Stomach (tissue), 9 donors: Measurements from ENCODE around the gene CD28. TPM values are rescaled to one million over a fixed set of nuclear protein-coding genes. Genes with fewer than 3 reads are reported as not detected.

Source experiments
- DNase-seq, 2 donors: peaks; one replicate each; pipeline versions ENCODE4 v3.0.0 to v3.0.0-alpha.2; 2013 to 2019
- H3K27ac ChIP-seq, 5 donors: fragments of 200-600 bp in 4 of 5; sonication (generic) in 4 of 5; one replicate each; pipeline ENCODE4 v1.5.1; 2013 to 2019; ENCODE audit warnings: mild to moderate bottlenecking in 1 of 5, moderate library complexity in 1 of 5
- H3K27me3 ChIP-seq, 3 donors: fragments of 200-600 bp; sonication (generic); one replicate each; pipeline ENCODE4 v1.5.1; 2017 to 2019; ENCODE audit warnings: mixed run types in 1 of 3
- H3K36me3 ChIP-seq, 4 donors: fragments of 200-600 bp; sonication (generic); 1 replicate in 3 of 4; 2 replicates in 1 of 4; pipeline ENCODE4 v1.5.1; 2016 to 2019
- H3K4me1 ChIP-seq, 4 donors: fragments of 200-600 bp; sonication (generic); one replicate each; pipeline ENCODE4 v1.5.1; 2016 to 2019
- H3K4me3 ChIP-seq, 4 donors: fragments of 200-600 bp; sonication (generic) in 3 of 4; one replicate each; pipeline ENCODE4 v1.5.1; 2016 to 2019; ENCODE audit warnings: mild to moderate bottlenecking in 1 of 4
- H3K9me3 ChIP-seq, 4 donors: fragments of 200-600 bp; sonication (generic); one replicate each; pipeline ENCODE4 v1.5.1; 2016 to 2019
- CTCF ChIP-seq, 7 experiments: fragments of 450-650 bp in 4 of 7; fragments of 200-600 bp in 3 of 7; sonication (generic) in 3 of 7; IDR thresholded peaks; one replicate each; pipeline ENCODE4 v1.5.1; 2016 to 2019; ENCODE audit warnings: antibody characterized with exemption in 7 of 7, control low read depth in 2 of 7, mild to moderate bottlenecking in 1 of 7
- EP300 ChIP-seq: sonication (generic); formaldehyde crosslinking; IDR thresholded peaks from one replicate; pipeline ENCODE4 v1.6.1; 2017; ENCODE audit warnings: antibody characterized with exemption
- POLR2A ChIP-seq, 4 donors: fragments of 450-650 bp; IDR thresholded peaks; one replicate each; pipeline ENCODE4 v1.6.1; 2016; ENCODE audit warnings: antibody characterized with exemption in 4 of 4, control low read depth in 2 of 4, mild to moderate bottlenecking in 1 of 4, moderate library complexity in 1 of 4
- POLR2AphosphoS5 ChIP-seq, 3 donors: sonication (generic); formaldehyde crosslinking; IDR thresholded peaks; one replicate each; pipeline ENCODE4 v1.6.1; 2016; ENCODE audit warnings: antibody characterized with exemption in 3 of 3
- WGBS, 5 donors: extraction: QIAGEN DNeasy Blood & Tissue Kit in 3 of 5; methylation state at CpG; one replicate each; pipeline versions ENCODE4 v1.1.5 to v1.1.7; 2013 to 2018; 5-methylcytosine and 5-hydroxymethylcytosine counted together
- intact Hi-C: fragments of 100-400 bp; cut with DNase I; formaldehyde crosslinking; loops from one replicate; pipeline ENCODE4 v1.15.1; 2023; ENCODE audit warnings: low total_unique reads
- polyA plus RNA-seq, 3 donors: library from polyadenylated mRNA; stranded (reverse); fragments of 200-250 nt; gene quantifications; one replicate each; pipeline ENCODE4 v1.2.3, GENCODE V29; 2013
- total RNA-seq, 5 donors: library from RNA; depleted of rRNA; stranded (reverse); fragments of >200 nt; gene quantifications; one replicate each; pipeline versions ENCODE4 v1.1.0 to v1.2.3, GENCODE V29; 2014 to 2016
- donor health status: healthy with polysubstance abuse.
- donor health status: Bipolar disorder and iron deficiency.
- donor health status: healthy.

Gene CD28
- total and polyA plus RNA-seq, 8 donors, result 0.15 to 4.4 (median 0.27) TPM; not detected in 2

- WGBS, 5 donors, result 94 to 97% (median 97%) methylated on average over 1 of the region's 1 CpG
- intact Hi-C loops, result no loop called here
These were observed 54.7 kb downstream of the CD28 start for GRCh38 chr2:203761121-203761520.

GRCh38 chr2:203763241-203763937 lies 57.0 kb downstream of the CD28 start:
- Histone ChIP-seq H3K9me3 (no peaks in the 10 kb centered on the region), H3K4me1 (peaks cover 0 to 9% (median 0%) of the 10 kb centered on the region in 4 donors), H3K4me3 (no peak overlapping the region), H3K27me3 (no peaks in the 10 kb centered on the region), H3K36me3 (no peaks in the 10 kb centered on the region), H3K27ac (no peak overlapping the region)
- 67 to 88% (median 80%) methylated on average over 1 of the region's 1 CpG for WGBS, 5 donors
- DNase-seq, result no peak
- intact Hi-C loops, result no loop called here
- no peak for TF ChIP-seq CTCF (IDR thresholded peaks at IDR 0.05)
- no peak for TF ChIP-seq EP300
- TF ChIP-seq POLR2AphosphoS5 (IDR thresholded peaks at IDR 0.05), result no peak
- TF ChIP-seq POLR2A (IDR thresholded peaks at IDR 0.05), result no peak

More at GRCh38 chr2:203761121-203761520, 54.7 kb downstream of the CD28 start:
- DNase-seq, result no peak
- Histone ChIP-seq H3K36me3 (no peaks in the 10 kb centered on the region), H3K4me3 (no peak overlapping the region), H3K9me3 (peaks cover 2 to 13% (median 5%) of the 10 kb centered on the region in 4 donors), H3K4me1 (peaks cover 0 to 9% (median 0%) of the 10 kb centered on the region in 4 donors), H3K27ac (no peak overlapping the region), H3K27me3 (no peaks in the 10 kb centered on the region)
- TF ChIP-seq POLR2A (IDR thresholded peaks at IDR 0.05) (no peak), POLR2AphosphoS5 (IDR thresholded peaks at IDR 0.05) (no peak), EP300 (no peak), CTCF (IDR thresholded peaks at IDR 0.05) (no peak)

- H3K27ac ChIP-seq, result no peak overlapping the region
- TF ChIP-seq EP300 (no peak), CTCF (IDR thresholded peaks at IDR 0.05) (no peak), POLR2A (IDR thresholded peaks at IDR 0.05) (no peak), POLR2AphosphoS5 (IDR thresholded peaks at IDR 0.05) (no peak)
- intact Hi-C loops, result no loop called here
These were observed 57.7 kb downstream of the CD28 start for GRCh38 chr2:203763938-203764664.

GRCh38 chr2:203772456-203773165 lies 66.2 kb downstream of the CD28 start:
- DNase-seq, result no peak
- H3K9me3 ChIP-seq, result no peaks in the 10 kb centered on the region
- H3K27me3 ChIP-seq, result no peaks in the 10 kb centered on the region
- no peaks in the 10 kb centered on the region for H3K4me1 ChIP-seq
- no peak overlapping the region for H3K27ac ChIP-seq
- no peaks in the 10 kb centered on the region for H3K36me3 ChIP-seq
- intact Hi-C loops, result no loop called here
- H3K4me3 ChIP-seq, result no peak overlapping the region
- 91 to 96% (median 93%) methylated on average over 4 of the region's 4 CpGs for WGBS, 5 donors
- TF ChIP-seq CTCF (IDR thresholded peaks at IDR 0.05) (no peak), EP300 (no peak), POLR2AphosphoS5 (IDR thresholded peaks at IDR 0.05) (no peak), POLR2A (IDR thresholded peaks at IDR 0.05) (no peak)

More at GRCh38 chr2:203763938-203764664, 57.7 kb downstream of the CD28 start:
- WGBS, 5 donors, result 79 to 86% (median 82%) methylated on average over 9 to 10 of the region's 10 CpGs
- Histone ChIP-seq H3K9me3 (no peaks in the 10 kb centered on the region), H3K4me1 (peaks cover 0 to 9% (median 0%) of the 10 kb centered on the region in 4 donors), H3K4me3 (no peak overlapping the region), H3K36me3 (no peaks in the 10 kb centered on the region), H3K27me3 (no peaks in the 10 kb centered on the region)
- no peak for DNase-seq
